ENCODE measurements around the gene LIX1L. TPM values are rescaled to one million over a fixed set of nuclear protein-coding genes. Genes with fewer than 3 reads are reported as not detected.

LIX1L gene
- total and polyA plus RNA-seq, 2 of the 13 experiments (the other 11 are each of a cell fraction or from before 2014, with no cell fraction given), result 8.1 to 24.9 TPM

- TF ChIP-seq SP140L (CRISPR knock-in tag; IDR thresholded peaks at IDR 0.05; ENCODE audit: borderline replicate concordance) (0 out of 2 replicates have a peak, but pooled peaks have one; percentile 24), ZMAT3 (CRISPR knock-in tag; conservative IDR thresholded peaks at IDR 0.05) (peak; percentile 91), ZNF720 (CRISPR knock-in tag; IDR thresholded peaks at IDR 0.05) (no peak), GATA4 (IDR thresholded peaks at IDR 0.05; ENCODE audit: borderline replicate concordance, low read depth) (peak; percentile 67; the same call in 1 of the 2 replicates), NFE2L1 (CRISPR knock-in tag; IDR thresholded peaks at IDR 0.05; ENCODE audit: borderline replicate concordance) (no peak), ZNF460 (CRISPR knock-in tag; IDR thresholded peaks at IDR 0.05; ENCODE audit: borderline replicate concordance) (no peak), GATAD1 (CRISPR knock-in tag; IDR thresholded peaks at IDR 0.05) (peak; percentile 97), ZNF781 (CRISPR knock-in tag; IDR thresholded peaks at IDR 0.05; ENCODE audit: borderline replicate concordance, not compliant biosample characterization) (peak; percentile 55), HNRNPUL1 (IDR thresholded peaks at IDR 0.05; ENCODE audit: low read depth, low read length) (no peak), MLLT10 (CRISPR knock-in tag; IDR thresholded peaks at IDR 0.05) (no peak), TCF7L2 (IDR thresholded peaks at IDR 0.05; ENCODE audit: low read depth, low read length) (no peak), HIVEP1 (CRISPR knock-in tag; IDR thresholded peaks at IDR 0.05) (no peak; the same call in 1 of the 2 replicates), TCF7 (IDR thresholded peaks at IDR 0.05; ENCODE audit: low read depth) (no peak), FOXK1 (CRISPR knock-in tag; IDR thresholded peaks at IDR 0.05; ENCODE audit: borderline replicate concordance, low read depth) (peak; percentile 86; the same call in 1 of the 2 replicates), CHCHD3 (CRISPR knock-in tag; IDR thresholded peaks at IDR 0.05) (no peak), JARID2 (CRISPR knock-in tag; IDR thresholded peaks at IDR 0.05; ENCODE audit: insufficient replicate concordance) (no peak), ATAD3A (CRISPR knock-in tag; IDR thresholded peaks at IDR 0.05) (no peak), ZNF652 (CRISPR knock-in tag; IDR thresholded peaks at IDR 0.05; ENCODE audit: borderline replicate concordance, low read depth) (no peak), SRSF4 (IDR thresholded peaks at IDR 0.05; ENCODE audit: low read depth, low read length, poor library complexity, severe bottlenecking) (no peak), ZNF225 (CRISPR knock-in tag; IDR thresholded peaks at IDR 0.05) (no peak), NFKB2 (CRISPR knock-in tag; IDR thresholded peaks at IDR 0.05; ENCODE audit: borderline replicate concordance) (no peak), PHF8 (CRISPR knock-in tag; IDR thresholded peaks at IDR 0.05) (peak; percentile 95), KLF11 (CRISPR knock-in tag; IDR thresholded peaks at IDR 0.05) (no peak), SMC3 (IDR thresholded peaks at IDR 0.05; ENCODE audit: low read length) (no peak), KDM5B (CRISPR knock-in tag; IDR thresholded peaks at IDR 0.05; ENCODE audit: borderline replicate concordance) (peak; percentile 76), HMGXB4 (CRISPR knock-in tag; IDR thresholded peaks at IDR 0.05; ENCODE audit: borderline replicate concordance in 1 of 2, low read depth in 1 of 2) (peak in 1 of 2 experiments; percentile 91; a peak in 3 of 4 replicates), AGO1 (IDR thresholded peaks at IDR 0.05; ENCODE audit: low read depth, low read length, poor library complexity, severe bottlenecking) (no peak)
- TF ChIP-seq, protein P1, sequence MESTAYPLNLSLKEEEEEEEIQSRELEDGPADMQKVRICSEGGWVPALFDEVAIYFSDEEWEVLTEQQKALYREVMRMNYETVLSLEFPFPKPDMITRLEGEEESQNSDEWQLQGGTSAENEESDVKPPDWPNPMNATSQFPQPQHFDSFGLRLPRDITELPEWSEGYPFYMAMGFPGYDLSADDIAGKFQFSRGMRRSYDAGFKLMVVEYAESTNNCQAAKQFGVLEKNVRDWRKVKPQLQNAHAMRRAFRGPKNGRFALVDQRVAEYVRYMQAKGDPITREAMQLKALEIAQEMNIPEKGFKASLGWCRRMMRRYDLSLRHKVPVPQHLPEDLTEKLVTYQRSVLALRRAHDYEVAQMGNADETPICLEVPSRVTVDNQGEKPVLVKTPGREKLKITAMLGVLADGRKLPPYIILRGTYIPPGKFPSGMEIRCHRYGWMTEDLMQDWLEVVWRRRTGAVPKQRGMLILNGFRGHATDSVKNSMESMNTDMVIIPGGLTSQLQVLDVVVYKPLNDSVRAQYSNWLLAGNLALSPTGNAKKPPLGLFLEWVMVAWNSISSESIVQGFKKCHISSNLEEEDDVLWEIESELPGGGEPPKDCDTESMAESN (CRISPR knock-in tag; conservative IDR thresholded peaks at IDR 0.05), result no peak; the same call in 1 of the 2 replicates
These were observed 30.5 kb downstream of the LIX1L start, which contains the start of gene RBM8A (continued) for GRCh38 chr1:145927063-145927886.

All from HepG2 (cell line).